Mononuclear cell (primary cell): ENCODE data around the gene CMTM8. TPM values are rescaled to one million over a fixed set of nuclear protein-coding genes. Genes with fewer than 3 reads are reported as not detected.

Experiments
- H3K27me3 ChIP-seq: 2 replicates; pipeline ENCODE4 v1.6.0; 2011; ENCODE audit warnings: low read length, control low read depth; ENCODE audit not compliant: insufficient read depth
- H3K4me1 ChIP-seq: 2 replicates; pipeline ENCODE4 v1.5.1; 2011; ENCODE audit warnings: mild to moderate bottlenecking, low read length, control low read depth; ENCODE audit not compliant: insufficient read depth
- H3K4me3 ChIP-seq: 2 replicates; pipeline ENCODE4 v1.5.1; 2011; ENCODE audit warnings: mild to moderate bottlenecking, low read length, moderate library complexity
- H3K9me3 ChIP-seq: 2 replicates; pipeline ENCODE4 v1.5.1; 2011; ENCODE audit warnings: low read depth, mild to moderate bottlenecking, control low read depth, low read length
- total RNA-seq: library from RNA; depleted of rRNA; stranded (reverse); fragments of >200 nt; gene quantifications from one replicate; pipeline ENCODE4 v1.2.3, GENCODE V29; 2012

CMTM8 gene
- total RNA-seq, 1 donor, result 2.9 TPM

GRCh38 chr3:32281570-32282106 is 43.2 kb downstream of the CMTM8 start:
- Histone ChIP-seq H3K4me3 (no peak overlapping the region), H3K27me3 (no peaks in the 10 kb centered on the region), H3K4me1 (peaks cover 13% of the 10 kb centered on the region), H3K9me3 (no peaks in the 10 kb centered on the region)

- Histone ChIP-seq H3K4me1 (peaks cover 14% of the 10 kb centered on the region), H3K27me3 (no peaks in the 10 kb centered on the region), H3K9me3 (no peaks in the 10 kb centered on the region), H3K4me3 (no peak overlapping the region)
Observed at GRCh38 chr3:32282578-32283154, 44.2 kb downstream of the CMTM8 start.

GRCh38 chr3:32283304-32283703 is 44.8 kb downstream of the CMTM8 start:
- H3K4me3 ChIP-seq, result no peak overlapping the region

GRCh38 chr3:32284443-32285212 is 46.1 kb downstream of the CMTM8 start:
- H3K9me3 ChIP-seq, result no peaks in the 10 kb centered on the region
- H3K27me3 ChIP-seq, result no peaks in the 10 kb centered on the region
- H3K4me1 ChIP-seq, result peaks cover 23% of the 10 kb centered on the region
- no peak overlapping the region for H3K4me3 ChIP-seq

More at GRCh38 chr3:32283304-32283703, 44.8 kb downstream of the CMTM8 start:
- H3K4me1 ChIP-seq, result peaks cover 14% of the 10 kb centered on the region
- H3K9me3 ChIP-seq, result no peaks in the 10 kb centered on the region
- no peaks in the 10 kb centered on the region for H3K27me3 ChIP-seq

GRCh38 chr3:32285891-32286290 is 47.4 kb downstream of the CMTM8 start:
- Histone ChIP-seq H3K9me3 (no peaks in the 10 kb centered on the region), H3K4me3 (no peak overlapping the region), H3K4me1 (peaks cover 23% of the 10 kb centered on the region), H3K27me3 (no peaks in the 10 kb centered on the region)

- H3K27me3 ChIP-seq, result no peaks in the 10 kb centered on the region
- no peaks in the 10 kb centered on the region for H3K9me3 ChIP-seq
- peaks cover 23% of the 10 kb centered on the region for H3K4me1 ChIP-seq
- H3K4me3 ChIP-seq, result no peak overlapping the region
Observed at GRCh38 chr3:32288819-32289218, 50.3 kb downstream of the CMTM8 start.

GRCh38 chr3:32290619-32291018 is 52.1 kb downstream of the CMTM8 start:
- no peak overlapping the region for H3K4me3 ChIP-seq
- H3K27me3 ChIP-seq, result no peaks in the 10 kb centered on the region
- H3K4me1 ChIP-seq, result peaks cover 22% of the 10 kb centered on the region
- H3K9me3 ChIP-seq, result no peaks in the 10 kb centered on the region

GRCh38 chr3:32292085-32292796 is 53.8 kb downstream of the CMTM8 start:
- no peak overlapping the region for H3K4me3 ChIP-seq
- H3K27me3 ChIP-seq, result no peaks in the 10 kb centered on the region
- peaks cover 21% of the 10 kb centered on the region for H3K4me1 ChIP-seq
- H3K9me3 ChIP-seq, result no peaks in the 10 kb centered on the region

GRCh38 chr3:32293903-32294302 is 55.4 kb downstream of the CMTM8 start:
- Histone ChIP-seq H3K27me3 (no peaks in the 10 kb centered on the region), H3K4me3 (no peak overlapping the region), H3K4me1 (peaks cover 20% of the 10 kb centered on the region), H3K9me3 (no peaks in the 10 kb centered on the region)

- Histone ChIP-seq H3K4me1 (peaks cover 15% of the 10 kb centered on the region), H3K9me3 (no peaks in the 10 kb centered on the region), H3K27me3 (no peaks in the 10 kb centered on the region), H3K4me3 (no peak overlapping the region)
Observed at GRCh38 chr3:32296251-32297204, 58.0 kb downstream of the CMTM8 start.

- Histone ChIP-seq H3K4me1 (peaks cover 20% of the 10 kb centered on the region), H3K9me3 (no peaks in the 10 kb centered on the region), H3K4me3 (no peak overlapping the region)
Observed at GRCh38 chr3:32297366-32297765, 58.9 kb downstream of the CMTM8 start.

GRCh38 chr3:32301426-32301825 is 62.9 kb downstream of the CMTM8 start:
- Histone ChIP-seq H3K4me3 (no peak overlapping the region), H3K27me3 (no peaks in the 10 kb centered on the region), H3K9me3 (no peaks in the 10 kb centered on the region), H3K4me1 (peaks cover 22% of the 10 kb centered on the region)

More at GRCh38 chr3:32297366-32297765, 58.9 kb downstream of the CMTM8 start:
- no peaks in the 10 kb centered on the region for H3K27me3 ChIP-seq

- no peaks in the 10 kb centered on the region for H3K9me3 ChIP-seq
- no peaks in the 10 kb centered on the region for H3K27me3 ChIP-seq
- H3K4me3 ChIP-seq, result no peak overlapping the region
- H3K4me1 ChIP-seq, result peaks cover 11% of the 10 kb centered on the region
Observed at GRCh38 chr3:32302601-32303398, 64.3 kb downstream of the CMTM8 start.

- Histone ChIP-seq H3K4me3 (no peak overlapping the region), H3K27me3 (no peaks in the 10 kb centered on the region), H3K9me3 (no peaks in the 10 kb centered on the region), H3K4me1 (peaks cover 11% of the 10 kb centered on the region)
Observed at GRCh38 chr3:32303399-32303747, 64.9 kb downstream of the CMTM8 start.
